Memory B cell (primary cell): ENCODE measurements around the gene ZNF735.
"Not testable (repeated sequence)": the region's sequence is repeated elsewhere in the genome, so short reads cannot be mapped to it uniquely, and the experiment has no call there.

Experiments used
- ATAC-seq: fragments of 150-1000 bp; cut with Tn5 transposase; 2 replicates; pipeline ENCODE4 v1.10.0; 2021; ENCODE audit warnings: low read depth, mild to moderate bottlenecking, moderate library complexity
- DNase-seq, 2 donors: peaks; one replicate each; pipeline ENCODE4 v3.0.0; 2022; ENCODE audit warnings: low spot score in 2 of 2
- H3K27ac Mint-ChIP-seq: one replicate; pipeline ENCODE4 v1.8.0; 2022; ENCODE audit warnings: mild to moderate bottlenecking, moderate library complexity, mixed read lengths
- H3K27me3 Mint-ChIP-seq: one replicate; pipeline ENCODE4 v1.8.0; 2022; ENCODE audit warnings: mixed read lengths
- H3K36me3 Mint-ChIP-seq: one replicate; pipeline ENCODE4 v1.8.0; 2022; ENCODE audit warnings: mild to moderate bottlenecking, mixed read lengths
- H3K4me1 Mint-ChIP-seq: one replicate; pipeline ENCODE4 v1.8.0; 2022; ENCODE audit warnings: mixed read lengths
- H3K4me3 Mint-ChIP-seq: one replicate; pipeline ENCODE4 v1.8.0; 2022; ENCODE audit warnings: mild to moderate bottlenecking, moderate library complexity, mixed read lengths
- H3K9me3 Mint-ChIP-seq: one replicate; pipeline ENCODE4 v1.8.0; 2022; ENCODE audit warnings: mixed read lengths

ZNF735 gene

GRCh38 chr7:64223366-64223765, 16.4 kb downstream of the ZNF735 start:
- H3K4me3 Mint-ChIP-seq: no peak overlapping the region
- peaks cover 19% of the 10 kb centered on the region for H3K9me3 Mint-ChIP-seq
- DNase-seq: no peak
- no peak overlapping the region for H3K27ac Mint-ChIP-seq
- ATAC-seq: no peak
- H3K27me3 Mint-ChIP-seq: no peaks in the 10 kb centered on the region
- peaks cover 5% of the 10 kb centered on the region for H3K36me3 Mint-ChIP-seq
- H3K4me1 Mint-ChIP-seq: no peaks in the 10 kb centered on the region

DNA sequence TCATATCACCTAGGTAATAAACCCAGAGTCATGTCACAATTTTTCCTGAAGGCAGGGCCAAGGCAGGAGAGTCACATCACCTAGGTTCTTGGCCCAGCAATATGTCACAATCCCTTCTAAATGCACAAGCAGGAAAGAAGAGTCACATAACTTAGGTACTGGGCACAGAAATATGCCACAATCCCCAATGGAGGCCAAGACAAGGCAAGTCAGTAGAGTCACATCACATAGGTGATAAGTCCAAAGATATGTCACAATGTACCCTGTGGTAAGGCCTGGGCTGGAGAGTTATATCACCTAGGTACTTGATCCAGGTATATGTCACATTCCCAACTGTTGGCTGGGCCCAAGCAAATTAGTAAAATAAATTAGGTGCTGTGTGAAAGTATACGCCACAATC, 21.2 kb downstream of the ZNF735 start, which contains the start of gene ZNF679:
TSS of gene ZNF679 (plus strand) at position 301 of the 400 bp plus-strand sequence. CDS start 20,644 bp downstream, outside the sequence.
- not testable (repeated sequence) for H3K4me3 Mint-ChIP-seq, DNase-seq, H3K36me3 Mint-ChIP-seq, ATAC-seq, H3K27ac Mint-ChIP-seq, H3K27me3 Mint-ChIP-seq, H3K9me3 Mint-ChIP-seq, H3K4me1 Mint-ChIP-seq

- peaks cover 5% of the 10 kb centered on the region for H3K36me3 Mint-ChIP-seq
- ATAC-seq (no peak), DNase-seq (no peak)
- no peaks in the 10 kb centered on the region for H3K4me1 Mint-ChIP-seq
- peaks cover 16% of the 10 kb centered on the region for H3K9me3 Mint-ChIP-seq
- no peaks in the 10 kb centered on the region for H3K27me3 Mint-ChIP-seq
- no peak overlapping the region for H3K4me3 Mint-ChIP-seq
- no peak overlapping the region for H3K27ac Mint-ChIP-seq
Observed at GRCh38 chr7:64266341-64266919, 59.4 kb downstream of the ZNF735 start.
